Measurements from ENCODE around the gene DEDD2.
A peak's percentile ranks its signal among the peaks of the same experiment; 100 is the strongest.

DEDD2 gene

GRCh38 chr19:42228641-42229040 is 11.2 kb upstream of the DEDD2 start:
- DNase-seq (ENCODE audit: low read depth in 1 of 2, low spot score in 1 of 2) = no peak

- DNase-seq (ENCODE audit: low read depth in 1 of 2, low spot score in 1 of 2) = no peak
These were observed 9.4 kb upstream of the DEDD2 start for GRCh38 chr19:42226886-42227285.

GRCh38 chr19:42225718-42226292 is 8.3 kb upstream of the DEDD2 start:
- no peak for DNase-seq (ENCODE audit: low read depth in 1 of 2, low spot score in 1 of 2)

- no peak for DNase-seq (ENCODE audit: low read depth in 1 of 2, low spot score in 1 of 2)
These were observed 7.7 kb upstream of the DEDD2 start for GRCh38 chr19:42224940-42225717.

GRCh38 chr19:42220751-42221097 is 3.2 kb upstream of the DEDD2 start:
- DNase-seq (ENCODE audit: low read depth in 1 of 2, low spot score in 1 of 2) = no peak

- peak; percentile 91 to 95 for DNase-seq (ENCODE audit: low read depth in 1 of 2, low spot score in 1 of 2)
These were observed 2.6 kb upstream of the DEDD2 start, which contains the start of gene ZNF526 for GRCh38 chr19:42219812-42220750. ZNF526 (plus strand) TSS chr19:42220312; CDS start chr19:42224404, 4,092 bp downstream.

DNA sequence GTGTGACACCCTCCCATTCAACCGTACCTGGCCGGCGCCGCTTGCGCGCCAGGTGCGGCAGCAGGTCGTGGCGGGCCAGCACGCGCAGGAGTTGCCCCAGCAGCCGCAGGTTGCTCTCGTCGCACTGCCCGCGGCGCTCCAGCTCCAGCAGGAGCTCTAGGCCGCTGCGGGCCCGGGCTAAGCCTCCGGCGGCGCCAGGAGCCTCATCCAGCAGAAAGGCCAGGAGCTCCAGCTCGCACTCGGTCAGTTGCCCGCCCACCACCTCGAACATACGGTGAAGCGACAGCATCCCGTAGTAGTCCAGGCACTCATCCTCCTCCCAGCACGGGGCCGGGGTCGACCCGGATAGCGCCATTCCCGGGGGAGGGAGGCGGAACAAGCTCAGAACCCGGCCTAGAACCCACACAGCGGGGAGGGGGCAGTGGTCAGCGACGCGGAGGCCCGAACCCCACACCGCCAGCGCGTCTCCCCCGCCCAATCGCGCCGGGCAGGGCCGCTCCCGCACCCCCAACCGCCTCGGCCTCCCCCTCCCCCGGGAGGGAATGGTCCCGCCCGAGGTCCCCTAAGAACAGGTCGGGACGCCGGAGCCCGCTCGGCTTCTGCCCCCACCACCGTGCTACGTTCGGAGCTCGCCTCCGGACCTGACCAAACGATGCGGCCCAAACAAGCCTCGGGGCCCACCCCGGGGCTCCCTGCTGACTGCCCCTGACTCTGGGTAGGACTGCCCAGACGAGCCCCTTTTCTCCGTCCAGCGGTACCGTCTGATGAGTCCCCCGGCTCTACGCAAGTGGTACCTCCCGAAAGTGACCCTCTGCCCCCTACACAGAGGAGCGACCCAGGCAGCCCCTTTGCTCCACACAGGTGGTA is 591 bp downstream of the DEDD2 start:
- no peak for DNase-seq (ENCODE audit: low read depth in 1 of 2, low spot score in 1 of 2)

DNA sequence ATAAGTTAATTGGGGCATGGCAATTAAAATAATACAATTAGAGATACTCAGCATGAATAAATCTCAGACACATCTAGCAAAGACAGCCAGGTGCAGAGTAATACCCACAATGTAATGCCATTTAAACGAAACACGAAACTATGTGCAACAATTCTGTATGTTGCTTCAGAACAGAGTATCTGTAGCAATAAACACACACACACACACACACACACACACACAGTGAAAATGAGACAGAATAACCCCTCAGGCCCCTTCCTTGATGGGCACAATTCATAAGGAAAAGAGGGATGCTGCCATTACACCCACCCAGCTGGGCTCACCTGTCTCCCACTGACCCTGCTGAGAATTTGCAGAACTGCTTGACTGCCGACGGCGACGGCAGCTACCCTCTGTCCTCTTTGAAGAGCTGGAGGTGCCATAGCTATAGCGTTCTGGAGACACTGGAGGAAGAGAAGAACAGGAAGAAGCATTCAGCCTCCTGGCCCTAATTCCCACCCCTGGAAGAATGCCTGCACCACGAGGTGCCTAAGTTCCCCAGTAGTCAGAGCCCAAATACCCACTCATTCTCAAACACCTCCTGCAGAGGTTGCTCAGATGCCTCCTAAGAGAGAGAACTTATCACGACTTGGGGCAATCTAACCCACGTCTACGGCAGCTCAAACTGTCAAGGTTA is 2.5 kb downstream of the DEDD2 start:
- no peak for DNase-seq (ENCODE audit: low read depth in 1 of 2, low spot score in 1 of 2)

- DNase-seq (ENCODE audit: low read depth in 1 of 2, low spot score in 1 of 2) = no peak
These were observed 4.6 kb downstream of the DEDD2 start for GRCh38 chr19:42212886-42213285.

DNA sequence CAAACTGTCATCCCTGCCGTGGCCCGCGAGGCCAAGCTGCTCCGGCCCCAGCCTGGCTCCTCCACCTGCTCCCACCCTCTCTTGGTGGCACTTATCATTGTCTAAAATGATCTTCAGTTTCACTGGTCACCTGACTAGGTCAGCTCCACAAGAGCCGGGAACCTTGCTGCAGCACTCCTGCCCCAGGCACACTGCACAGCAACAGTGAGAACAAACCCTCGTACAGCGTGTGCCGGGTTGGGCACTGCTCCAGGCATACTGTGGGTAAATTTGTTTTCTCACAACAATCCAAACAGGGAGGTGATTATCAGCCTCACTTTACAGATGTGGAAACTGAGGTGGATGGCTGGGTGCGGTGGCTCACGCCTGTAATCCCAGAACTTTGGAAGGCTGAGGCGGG is 8.9 kb downstream of the DEDD2 start:
- no peak for DNase-seq (ENCODE audit: low read depth in 1 of 2, low spot score in 1 of 2)

DNA sequence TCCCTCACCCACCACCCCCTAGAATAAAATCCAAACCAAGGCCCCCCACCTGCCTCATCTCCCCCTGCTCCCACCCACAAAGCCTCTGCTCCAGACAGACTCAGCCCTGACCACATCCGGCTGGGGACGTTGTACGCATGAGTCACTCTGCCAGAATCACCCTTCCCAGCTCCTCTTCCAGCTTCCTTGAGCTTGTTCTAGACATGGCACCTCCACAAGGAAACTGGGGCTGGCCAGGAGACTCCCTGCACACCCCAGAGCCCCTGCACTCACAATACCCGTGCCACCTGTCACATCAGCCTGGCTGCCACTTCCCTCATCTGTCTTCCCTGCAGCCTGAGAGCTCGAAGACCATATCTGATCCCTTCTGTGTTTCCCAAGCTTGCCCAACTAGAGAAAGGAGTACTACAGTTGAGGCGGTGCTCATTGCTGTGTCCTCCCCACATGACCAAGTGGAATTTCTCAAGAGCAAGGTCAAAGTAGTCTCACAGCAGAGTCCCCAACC is 9.7 kb downstream of the DEDD2 start:
- DNase-seq (ENCODE audit: low read depth in 1 of 2, low spot score in 1 of 2) = no peak

- DNase-seq (ENCODE audit: low read depth in 1 of 2, low spot score in 1 of 2) = no peak
These were observed 10.4 kb downstream of the DEDD2 start for GRCh38 chr19:42206871-42207755.

- DNase-seq (ENCODE audit: low read depth in 1 of 2, low spot score in 1 of 2) = no peak
These were observed 12.8 kb downstream of the DEDD2 start for GRCh38 chr19:42204664-42205063.

DNA sequence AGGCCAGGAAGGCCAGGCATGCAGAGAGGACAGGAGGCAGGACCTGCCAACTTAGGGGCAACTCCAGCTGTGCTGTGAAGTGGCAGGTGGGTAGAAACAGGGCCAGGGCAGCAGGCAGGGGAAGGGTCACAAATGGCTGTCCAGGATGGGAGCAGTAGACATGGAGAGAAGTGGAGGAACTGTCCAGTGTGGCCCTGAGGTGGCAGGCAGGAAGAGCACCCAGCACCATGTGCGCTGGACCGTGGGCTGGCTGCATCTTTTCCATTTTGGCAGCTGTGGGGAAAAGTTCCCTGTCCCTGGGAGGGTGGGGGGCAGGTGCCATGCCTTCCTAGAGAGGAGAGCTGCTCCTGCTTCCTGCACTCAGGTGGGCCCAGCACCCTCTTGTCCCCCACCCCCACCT is 13.8 kb downstream of the DEDD2 start:
- DNase-seq (ENCODE audit: low read depth in 1 of 2, low spot score in 1 of 2) = no peak

DNA sequence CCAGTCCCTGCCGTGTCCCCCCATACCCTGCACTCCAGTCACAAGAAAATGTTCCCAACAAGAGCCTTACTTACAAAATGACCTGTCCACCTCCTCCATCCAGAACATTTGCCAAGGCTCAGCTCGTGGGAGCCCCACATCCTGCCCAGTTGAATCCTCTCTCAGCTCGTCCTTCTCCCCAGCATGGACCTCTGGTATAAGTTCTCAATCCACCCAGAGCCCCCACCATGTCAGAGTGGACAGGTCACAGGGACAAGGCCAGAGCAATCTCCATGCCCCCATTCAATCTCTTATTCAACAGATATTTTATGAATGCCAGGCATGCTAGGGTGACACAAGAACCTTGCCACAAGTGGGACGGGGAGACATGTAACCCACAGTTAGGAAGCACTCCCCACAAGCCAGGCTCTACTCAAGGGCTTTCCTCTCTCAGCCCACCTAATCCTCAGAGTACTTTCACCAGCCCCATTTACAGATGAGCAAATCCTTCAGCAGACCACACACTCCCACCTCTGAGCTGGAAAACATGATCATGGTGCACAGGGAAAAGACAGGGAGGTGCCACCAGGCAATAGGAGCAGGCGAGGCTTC is 15.1 kb downstream of the DEDD2 start:
- DNase-seq (ENCODE audit: low read depth in 1 of 2, low spot score in 1 of 2) = no peak

DNA sequence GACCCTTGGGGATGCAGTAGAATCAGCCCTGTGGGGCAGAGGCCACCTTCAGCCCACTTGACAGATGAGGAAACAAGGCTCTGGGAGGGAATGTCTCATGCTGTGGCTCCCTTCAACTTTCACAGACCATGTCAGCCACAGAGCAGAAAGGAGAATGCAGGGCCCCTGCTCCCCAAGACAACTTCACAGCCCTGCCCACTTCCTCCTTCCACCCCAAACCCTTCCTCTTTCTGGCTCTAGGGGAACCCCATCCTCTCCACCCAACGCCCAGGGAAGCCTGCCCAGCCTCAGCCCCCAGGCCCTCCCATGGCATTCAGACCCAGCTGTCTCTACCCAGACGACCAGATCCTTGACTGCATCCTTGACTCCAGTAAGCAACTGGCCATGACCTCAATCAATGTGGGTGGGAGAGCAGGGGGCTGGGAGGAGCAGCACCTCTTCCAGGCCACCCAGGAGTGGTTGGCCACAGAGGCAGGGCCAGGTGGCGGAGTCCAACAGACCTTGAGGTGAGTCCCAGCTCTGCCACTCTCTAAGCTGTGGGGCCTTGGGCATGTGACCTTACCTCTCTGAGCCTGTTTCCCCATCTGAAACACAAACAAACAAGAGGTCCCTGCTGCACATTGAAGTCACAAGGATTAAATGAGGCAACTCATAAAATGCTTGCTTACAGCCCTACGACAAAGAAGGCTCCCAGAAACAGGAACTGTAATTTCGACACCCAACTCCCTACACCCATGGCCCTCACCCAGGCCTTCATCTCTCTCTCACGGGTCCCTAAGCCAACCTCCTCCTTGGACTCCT is 15.8 kb downstream of the DEDD2 start:
- no peak for DNase-seq (ENCODE audit: low read depth in 1 of 2, low spot score in 1 of 2)

GRCh38 chr19:42200116-42200715 is 17.3 kb downstream of the DEDD2 start:
- no peak for DNase-seq (ENCODE audit: low read depth in 1 of 2, low spot score in 1 of 2)

Data from activated T-helper 1 cell treated with anti-CD3 and anti-CD28 coated beads, Interleukin-2, amount 50 U/mL, for 16 hours (primary cell).